Lower lobe of right lung (tissue), 2 donors: ENCODE measurements around the gene PHC3. TPM values are rescaled to one million over a fixed set of nuclear protein-coding genes. Genes with fewer than 3 reads are reported as not detected.
"Not testable (repeated sequence)": the region's sequence is repeated elsewhere in the genome, so short reads cannot be mapped to it uniquely, and the experiment has no call there.

Experiments
- ATAC-seq, 2 donors: fragments of 200-7000 bp; cut with Tn5 transposase; one replicate each; pipeline ENCODE4 v1.9.1; 2020 to 2022; ENCODE audit warnings: mild to moderate bottlenecking in 2 of 2, moderate library complexity in 2 of 2
- DNase-seq: peaks from one replicate; pipeline ENCODE4 v3.0.0-alpha.2; 2020
- H3K27ac ChIP-seq: fragments of 200-600 bp; one replicate; pipeline ENCODE4 v1.8.0; 2022
- H3K27me3 ChIP-seq: fragments of 200-600 bp; one replicate; pipeline ENCODE4 v1.8.0; 2022; ENCODE audit warnings: low read depth
- H3K36me3 ChIP-seq: fragments of 200-600 bp; one replicate; pipeline ENCODE4 v1.8.0; 2022; ENCODE audit warnings: mild to moderate bottlenecking
- H3K4me1 ChIP-seq: fragments of 200-600 bp; one replicate; pipeline ENCODE4 v1.8.0; 2022
- H3K4me3 ChIP-seq: fragments of 200-600 bp; one replicate; pipeline ENCODE4 v1.8.0; 2022; ENCODE audit warnings: mild to moderate bottlenecking
- H3K9me3 ChIP-seq: fragments of 200-600 bp; one replicate; pipeline ENCODE4 v1.8.0; 2022
- intact Hi-C: fragments of 100-400 bp; cut with DNase I; formaldehyde crosslinking; loops from one replicate; pipeline ENCODE4 v1.11.0; 2022
- total RNA-seq: library from RNA; stranded (reverse); fragmentation: NEBNext Ultra II Directional; extraction: Animal tissue kit (Norgen Biotek cat#: 25700); gene quantifications from one replicate; pipeline ENCODE4 v1.2.1, GENCODE V29; 2021
- TF ChIP-seq, protein P1 (sequence below): fragments of 200-600 bp; IDR thresholded peaks from one replicate; pipeline ENCODE4 v1.8.0; 2022; ENCODE audit warnings: antibody characterized with exemption, mild to moderate bottlenecking
- donor health status: DM: no; HTN: yes; CAD: no; lungs with severe emphysema.

PHC3 gene
- total RNA-seq, 1 donor from 2014 or later, result 89.9 TPM

- DNase-seq, result no peak
- Histone ChIP-seq H3K27ac (no peak overlapping the region), H3K36me3 (no peaks in the 10 kb centered on the region), H3K27me3 (no peaks in the 10 kb centered on the region), H3K4me3 (no peak overlapping the region), H3K4me1 (no peaks in the 10 kb centered on the region), H3K9me3 (no peaks in the 10 kb centered on the region)
- intact Hi-C loops, result no loop called here
- TF ChIP-seq, protein P1, sequence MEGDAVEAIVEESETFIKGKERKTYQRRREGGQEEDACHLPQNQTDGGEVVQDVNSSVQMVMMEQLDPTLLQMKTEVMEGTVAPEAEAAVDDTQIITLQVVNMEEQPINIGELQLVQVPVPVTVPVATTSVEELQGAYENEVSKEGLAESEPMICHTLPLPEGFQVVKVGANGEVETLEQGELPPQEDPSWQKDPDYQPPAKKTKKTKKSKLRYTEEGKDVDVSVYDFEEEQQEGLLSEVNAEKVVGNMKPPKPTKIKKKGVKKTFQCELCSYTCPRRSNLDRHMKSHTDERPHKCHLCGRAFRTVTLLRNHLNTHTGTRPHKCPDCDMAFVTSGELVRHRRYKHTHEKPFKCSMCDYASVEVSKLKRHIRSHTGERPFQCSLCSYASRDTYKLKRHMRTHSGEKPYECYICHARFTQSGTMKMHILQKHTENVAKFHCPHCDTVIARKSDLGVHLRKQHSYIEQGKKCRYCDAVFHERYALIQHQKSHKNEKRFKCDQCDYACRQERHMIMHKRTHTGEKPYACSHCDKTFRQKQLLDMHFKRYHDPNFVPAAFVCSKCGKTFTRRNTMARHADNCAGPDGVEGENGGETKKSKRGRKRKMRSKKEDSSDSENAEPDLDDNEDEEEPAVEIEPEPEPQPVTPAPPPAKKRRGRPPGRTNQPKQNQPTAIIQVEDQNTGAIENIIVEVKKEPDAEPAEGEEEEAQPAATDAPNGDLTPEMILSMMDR, result no peak
- no peak for ATAC-seq
Observed at GRCh38 chr3:170207717-170208116, 26.2 kb upstream of the PHC3 start.

DNA sequence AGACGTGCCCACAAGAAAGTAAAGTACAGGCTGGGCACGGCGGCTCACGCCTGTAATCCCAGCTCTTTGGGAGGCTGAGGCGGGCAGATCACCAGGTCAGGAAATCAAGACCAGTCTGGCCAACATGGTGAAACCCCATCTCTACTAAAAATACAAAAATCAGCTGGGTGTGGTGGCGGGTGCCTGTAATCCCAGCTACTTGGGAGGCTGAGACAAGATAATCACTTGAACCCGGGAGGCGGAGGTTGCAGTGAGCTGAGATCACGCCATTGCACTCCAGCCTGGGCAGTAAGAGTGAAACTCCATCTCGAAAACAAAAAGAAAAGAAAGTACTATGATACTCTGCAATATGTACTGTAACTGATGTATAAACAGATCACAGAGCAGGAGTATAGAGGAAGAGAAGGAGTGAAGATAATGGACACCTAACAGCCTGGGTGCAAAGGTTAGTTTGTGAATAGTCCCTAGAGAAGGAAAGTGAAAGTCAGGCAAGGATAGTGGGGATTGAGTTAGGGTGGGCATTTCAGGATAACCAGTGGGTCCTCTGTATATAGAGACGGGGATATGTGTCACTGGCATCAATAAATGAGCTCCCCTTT, 24.7 kb upstream of the PHC3 start:
- H3K4me1 ChIP-seq, ATAC-seq, H3K27ac ChIP-seq, DNase-seq, H3K9me3 ChIP-seq, intact Hi-C loops, H3K36me3 ChIP-seq, H3K4me3 ChIP-seq, H3K27me3 ChIP-seq: not testable (repeated sequence)

GRCh38 chr3:170205302-170205701, 23.8 kb upstream of the PHC3 start:
- no peaks in the 10 kb centered on the region for H3K9me3 ChIP-seq
- intact Hi-C loops, result no loop called here
- no peaks in the 10 kb centered on the region for H3K27me3 ChIP-seq
- H3K4me1 ChIP-seq, result no peaks in the 10 kb centered on the region
- TF ChIP-seq, protein P1, result no peak
- ATAC-seq (no peak), DNase-seq (no peak)
- no peaks in the 10 kb centered on the region for H3K36me3 ChIP-seq
- no peak overlapping the region for H3K4me3 ChIP-seq
- no peak overlapping the region for H3K27ac ChIP-seq

DNA sequence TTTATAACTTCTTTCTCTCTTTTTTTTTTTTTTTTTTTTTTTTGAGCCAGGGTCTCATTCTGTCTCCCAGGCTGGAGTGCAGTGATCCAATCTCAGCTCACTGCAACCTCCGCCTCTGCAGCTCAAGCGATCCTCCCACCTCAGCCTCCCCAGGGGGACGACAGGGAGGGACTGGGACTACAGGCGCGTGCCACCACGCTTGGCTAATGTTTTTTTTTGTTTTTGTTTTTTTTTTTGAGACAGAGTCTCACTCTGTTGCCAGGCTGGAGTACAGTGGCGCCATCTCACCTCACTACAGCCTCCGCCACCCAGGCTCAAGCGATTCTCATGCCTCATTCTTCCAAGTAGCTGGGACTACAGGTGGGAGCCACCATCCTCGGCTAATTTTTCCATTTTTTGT, 23.0 kb upstream of the PHC3 start:
- Histone ChIP-seq H3K27me3 (no peaks in the 10 kb centered on the region), H3K27ac (no peak overlapping the region), H3K9me3 (no peaks in the 10 kb centered on the region), H3K36me3 (no peaks in the 10 kb centered on the region), H3K4me1 (no peaks in the 10 kb centered on the region), H3K4me3 (no peak overlapping the region)
- intact Hi-C loops, result no loop called here
- no peak for ATAC-seq
- TF ChIP-seq, protein P1, result no peak
- no peak for DNase-seq

DNA sequence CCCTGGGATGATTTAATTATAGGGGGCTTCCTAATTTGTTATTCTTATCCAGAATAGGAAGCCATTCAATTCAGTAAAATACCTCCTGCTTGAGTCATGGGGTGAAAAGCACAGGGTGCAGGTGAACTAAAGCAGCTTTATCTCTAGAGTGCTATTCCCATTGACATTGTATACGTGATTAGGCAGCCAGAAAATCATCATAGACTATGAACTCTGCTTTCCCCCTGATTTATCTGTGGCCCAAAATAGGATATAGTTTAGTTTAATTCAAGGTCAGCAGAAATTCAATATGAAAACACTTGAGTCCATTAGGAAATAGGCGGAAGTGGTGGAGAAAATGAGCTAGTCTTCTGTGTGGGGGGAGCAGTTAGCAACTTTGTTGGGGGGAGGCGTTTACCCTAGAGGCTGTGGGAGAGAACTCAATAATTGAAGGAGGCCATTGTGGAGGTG, 22.5 kb upstream of the PHC3 start:
- H3K4me3 ChIP-seq, result no peak overlapping the region
- H3K27ac ChIP-seq, result no peak overlapping the region
- DNase-seq, result no peak
- no peaks in the 10 kb centered on the region for H3K36me3 ChIP-seq
- TF ChIP-seq, protein P1, result no peak
- no peaks in the 10 kb centered on the region for H3K9me3 ChIP-seq
- H3K27me3 ChIP-seq, result no peaks in the 10 kb centered on the region
- peak in 1 of 2 donors; percentile 29 for ATAC-seq
- intact Hi-C loops, result no loop called here
- no peaks in the 10 kb centered on the region for H3K4me1 ChIP-seq

- Histone ChIP-seq H3K9me3 (no peaks in the 10 kb centered on the region), H3K4me1 (no peaks in the 10 kb centered on the region), H3K4me3 (no peak overlapping the region), H3K36me3 (no peaks in the 10 kb centered on the region), H3K27ac (no peak overlapping the region), H3K27me3 (no peaks in the 10 kb centered on the region)
- DNase-seq, result no peak
- intact Hi-C loops, result no loop called here
- no peak for ATAC-seq
- TF ChIP-seq, protein P1, result no peak
Observed at GRCh38 chr3:170203457-170203856, 21.9 kb upstream of the PHC3 start.
